MM.1S (cell line): ENCODE data around the gene LYL1.

ENCODE experiments used
- CTCF ChIP-seq: fragments of 300-600 bp; sonication (generic); IDR thresholded peaks from 2 replicates; pipeline ENCODE4 v1.5.1; 2016; ENCODE audit warnings: antibody characterized with exemption, low read length, mixed read lengths
- EZH2phosphoT487 ChIP-seq: fragments of 300-600 bp; sonication (generic); IDR thresholded peaks from 2 replicates; pipeline ENCODE4 v1.6.1; 2018; ENCODE audit warnings: antibody characterized with exemption, low read length

- TF ChIP-seq CTCF (no peak), EZH2phosphoT487 (no peak)
These were observed 31.0 kb downstream of the LYL1 start for GRCh38 chr19:13071444-13072187.
